Measurements from ENCODE around the gene CELA2A. TPM values are rescaled to one million over a fixed set of nuclear protein-coding genes. Genes with fewer than 3 reads are reported as not detected.

Gene CELA2A
- total and polyA plus RNA-seq, 9 of the 15 experiments (the other 6 are each of a cell fraction or from before 2014, with no cell fraction given): 0.62 TPM; not detected in 8

DNA sequence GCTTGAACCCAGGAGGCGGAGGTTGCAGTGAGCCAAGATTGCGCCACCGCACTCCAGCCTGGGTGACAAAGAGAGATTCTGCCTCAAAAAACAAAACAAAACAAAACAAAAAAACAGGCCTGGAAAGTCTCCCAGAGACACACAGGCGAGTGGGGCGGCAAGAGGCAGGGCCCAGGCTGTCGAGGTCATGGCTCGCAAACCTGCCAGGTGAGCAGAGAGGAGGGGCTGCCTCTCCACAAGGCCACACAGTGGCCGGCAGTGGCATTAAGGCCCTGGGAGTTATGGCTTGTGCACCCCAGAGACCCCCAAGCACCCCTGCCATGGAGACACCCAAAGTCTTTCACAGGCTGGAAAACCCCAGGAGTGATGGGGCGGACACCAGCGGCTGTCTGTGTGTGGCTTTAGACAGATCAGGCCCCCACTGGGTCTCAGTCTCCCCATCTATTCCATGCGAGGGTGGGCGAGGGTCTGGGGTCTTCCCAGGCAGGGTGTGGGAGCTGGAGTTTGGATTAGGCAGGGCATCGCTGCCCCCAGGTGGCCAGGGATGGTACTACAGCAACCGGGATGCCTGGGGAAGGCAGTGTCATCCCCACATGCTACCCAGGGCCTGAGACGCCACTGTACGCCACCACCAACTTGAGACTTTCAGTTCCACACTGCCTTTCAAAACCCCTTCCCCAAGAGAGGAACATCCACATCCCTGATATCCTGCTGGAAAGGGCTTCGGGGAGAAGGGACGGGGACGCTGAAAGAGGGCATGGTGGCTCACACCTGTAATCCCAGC lies 25.6 kb upstream of the CELA2A start:
- POLR2A ChIA-PET: interaction anchor here (0.6 to 2.2 kb wide), 3 partner anchors 12 to 480 kb away, joined by 3 to 12 read pairs (median 3); no protein-coding TSS in a partner anchor
- no peak overlapping the region for H3K4me3 ChIP-seq
- no peaks in the 10 kb centered on the region for H3K9me3 ChIP-seq (replicated peaks; ENCODE audit: control insufficient read depth, insufficient read depth, low read depth, low read length)
- peak; percentile 75 for FAIRE-seq
- WGBS (ENCODE audit: insufficient coverage, low coverage, missing lambda C conversion rate): 53% methylated on average over 19 of the region's 19 CpGs
- intact Hi-C loops (cut with micrococcal nuclease): loop anchor here (1.0 to 10.0 kb wide), 2 partner anchors 108 to 276 kb away; partner anchors contain the start of gene TMEM51
- CTCF ChIA-PET (ENCODE audit: low intra/inter-chr PET ratio): interaction anchor here (1.1 to 2.9 kb wide), 4 partner anchors 103 to 143 kb away, joined by 3 to 46 read pairs (median 9); no protein-coding TSS in a partner anchor
- no peak overlapping the region for H3K9ac ChIP-seq (ENCODE audit: insufficient read depth in 1 of 2, low read depth in 2 of 2, low read length in 2 of 2)
- peak; percentile 81 to 86 (median 85) for DNase-seq (ENCODE audit: extremely low read depth in 1 of 4, low spot score in 3 of 4)
- no peaks in the 10 kb centered on the region for H3K79me2 ChIP-seq (ENCODE audit: control insufficient read depth, insufficient read depth, low read length)
- peaks cover 13 to 42% of the 10 kb centered on the region in 2 experiments; a peak in 4 of 5 replicates for H3K4me1 ChIP-seq (replicated peaks in 1 of 2; ENCODE audit: control insufficient read depth in 2 of 2, insufficient read depth in 2 of 2, low read length in 2 of 2)
- no TSS peak for BruUV-seq (replicated peaks)
- in situ Hi-C loops (cut with MboI): loop anchor here (5.0 kb wide), 1 partner anchor 279 kb away; the partner anchor contains the start of gene TMEM51
- peaks cover 5% of the 10 kb centered on the region for H3K9me1 ChIP-seq (ENCODE audit: control insufficient read depth, insufficient read depth, low read length)
- no peak overlapping the region for H3K27ac ChIP-seq (ENCODE audit: extremely low read depth, low read depth, low read length)
- no peaks in the 10 kb centered on the region for H3K27me3 ChIP-seq (ENCODE audit: control insufficient read depth in 2 of 2, insufficient read depth in 2 of 2, low read length in 2 of 2)
- H3K4me2 ChIP-seq (ENCODE audit: insufficient read depth, low read length): no peak overlapping the region
- H2AFZ ChIP-seq (ENCODE audit: low read depth, low read length): no peak overlapping the region
- H3K36me3 ChIP-seq (ENCODE audit: control insufficient read depth, insufficient read depth, low read length): peaks cover 34% of the 10 kb centered on the region; the same call in 2 of the 3 replicates
- ATAC-seq: peak; percentile 84
- peaks cover 8% of the 10 kb centered on the region; the same call in 1 of the 2 replicates for H4K20me1 ChIP-seq (replicated peaks; ENCODE audit: control insufficient read depth, insufficient read depth, low read length)
- TF ChIP-seq, protein P1, sequence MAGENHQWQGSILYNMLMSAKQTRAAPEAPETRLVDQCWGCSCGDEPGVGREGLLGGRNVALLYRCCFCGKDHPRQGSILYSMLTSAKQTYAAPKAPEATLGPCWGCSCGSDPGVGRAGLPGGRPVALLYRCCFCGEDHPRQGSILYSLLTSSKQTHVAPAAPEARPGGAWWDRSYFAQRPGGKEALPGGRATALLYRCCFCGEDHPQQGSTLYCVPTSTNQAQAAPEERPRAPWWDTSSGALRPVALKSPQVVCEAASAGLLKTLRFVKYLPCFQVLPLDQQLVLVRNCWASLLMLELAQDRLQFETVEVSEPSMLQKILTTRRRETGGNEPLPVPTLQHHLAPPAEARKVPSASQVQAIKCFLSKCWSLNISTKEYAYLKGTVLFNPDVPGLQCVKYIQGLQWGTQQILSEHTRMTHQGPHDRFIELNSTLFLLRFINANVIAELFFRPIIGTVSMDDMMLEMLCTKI (IDR thresholded peaks at IDR 0.05; ENCODE audit: partially characterized antibody): no peak
- TF ChIP-seq ESRRB (CRISPR knock-in tag; IDR thresholded peaks at IDR 0.05; ENCODE audit: borderline replicate concordance) (peak; percentile 74; the same call in 1 of the 2 replicates), ZNF232 (CRISPR knock-in tag; IDR thresholded peaks at IDR 0.05) (no peak), RB1 (IDR thresholded peaks at IDR 0.05; ENCODE audit: low read depth) (peak; percentile 75), KLF16 (IDR thresholded peaks at IDR 0.05) (peak; percentile 49; the same call in 1 of the 2 replicates), CTBP1 (IDR thresholded peaks at IDR 0.05; ENCODE audit: borderline replicate concordance) (peak; percentile 56; the same call in 1 of the 2 replicates), YY1 (IDR thresholded peaks at IDR 0.05; ENCODE audit: borderline replicate concordance in 1 of 3, control insufficient read depth in 1 of 3, extremely low read depth in 1 of 3, insufficient read depth in 3 of 3, insufficient read length in 1 of 3, insufficient replicate concordance in 2 of 3, low read depth in 1 of 3, low read length in 2 of 3) (no peak), POLR2AphosphoS2 (IDR thresholded peaks at IDR 0.05; ENCODE audit: low read length) (peak; percentile 84; the same call in 1 of the 2 replicates), SMAD1 (IDR thresholded peaks at IDR 0.05; ENCODE audit: low read depth, low read length, partially characterized antibody) (peak; percentile 18), ZBTB7A (IDR thresholded peaks at IDR 0.05; ENCODE audit: borderline replicate concordance, control insufficient read depth, low read depth, low read length) (peak; percentile 99), L3MBTL2 (IDR thresholded peaks at IDR 0.05) (peak; percentile 57), SUPT5H (IDR thresholded peaks at IDR 0.05) (0 out of 2 replicates have a peak, but pooled peaks have one; percentile 47), ARID2 (IDR thresholded peaks at IDR 0.05) (peak; percentile 90)
- TF ChIP-seq, protein P2, sequence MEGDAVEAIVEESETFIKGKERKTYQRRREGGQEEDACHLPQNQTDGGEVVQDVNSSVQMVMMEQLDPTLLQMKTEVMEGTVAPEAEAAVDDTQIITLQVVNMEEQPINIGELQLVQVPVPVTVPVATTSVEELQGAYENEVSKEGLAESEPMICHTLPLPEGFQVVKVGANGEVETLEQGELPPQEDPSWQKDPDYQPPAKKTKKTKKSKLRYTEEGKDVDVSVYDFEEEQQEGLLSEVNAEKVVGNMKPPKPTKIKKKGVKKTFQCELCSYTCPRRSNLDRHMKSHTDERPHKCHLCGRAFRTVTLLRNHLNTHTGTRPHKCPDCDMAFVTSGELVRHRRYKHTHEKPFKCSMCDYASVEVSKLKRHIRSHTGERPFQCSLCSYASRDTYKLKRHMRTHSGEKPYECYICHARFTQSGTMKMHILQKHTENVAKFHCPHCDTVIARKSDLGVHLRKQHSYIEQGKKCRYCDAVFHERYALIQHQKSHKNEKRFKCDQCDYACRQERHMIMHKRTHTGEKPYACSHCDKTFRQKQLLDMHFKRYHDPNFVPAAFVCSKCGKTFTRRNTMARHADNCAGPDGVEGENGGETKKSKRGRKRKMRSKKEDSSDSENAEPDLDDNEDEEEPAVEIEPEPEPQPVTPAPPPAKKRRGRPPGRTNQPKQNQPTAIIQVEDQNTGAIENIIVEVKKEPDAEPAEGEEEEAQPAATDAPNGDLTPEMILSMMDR (IDR thresholded peaks at IDR 0.05 in 2 of 3, conservative IDR thresholded peaks at IDR 0.05 in 1 of 3; ENCODE audit: insufficient read depth in 2 of 3, low read depth in 1 of 3, low read length in 3 of 3): peak; percentile 92 to 99 (median 93)
- TF ChIP-seq, protein P3, sequence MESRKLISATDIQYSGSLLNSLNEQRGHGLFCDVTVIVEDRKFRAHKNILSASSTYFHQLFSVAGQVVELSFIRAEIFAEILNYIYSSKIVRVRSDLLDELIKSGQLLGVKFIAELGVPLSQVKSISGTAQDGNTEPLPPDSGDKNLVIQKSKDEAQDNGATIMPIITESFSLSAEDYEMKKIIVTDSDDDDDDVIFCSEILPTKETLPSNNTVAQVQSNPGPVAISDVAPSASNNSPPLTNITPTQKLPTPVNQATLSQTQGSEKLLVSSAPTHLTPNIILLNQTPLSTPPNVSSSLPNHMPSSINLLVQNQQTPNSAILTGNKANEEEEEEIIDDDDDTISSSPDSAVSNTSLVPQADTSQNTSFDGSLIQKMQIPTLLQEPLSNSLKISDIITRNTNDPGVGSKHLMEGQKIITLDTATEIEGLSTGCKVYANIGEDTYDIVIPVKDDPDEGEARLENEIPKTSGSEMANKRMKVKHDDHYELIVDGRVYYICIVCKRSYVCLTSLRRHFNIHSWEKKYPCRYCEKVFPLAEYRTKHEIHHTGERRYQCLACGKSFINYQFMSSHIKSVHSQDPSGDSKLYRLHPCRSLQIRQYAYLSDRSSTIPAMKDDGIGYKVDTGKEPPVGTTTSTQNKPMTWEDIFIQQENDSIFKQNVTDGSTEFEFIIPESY (CRISPR knock-in tag; IDR thresholded peaks at IDR 0.05): 0 out of 2 replicates have a peak, but pooled peaks have one; percentile 19

Measured in K562 (cell line).